Measurements from ENCODE around the gene MSANTD2.

MSANTD2 gene

GRCh38 chr11:124717786-124718651 lies 82.2 kb downstream of the MSANTD2 start:
- TF ChIP-seq CTCF (IDR thresholded peaks at IDR 0.05; ENCODE audit: insufficient read depth, low read depth, low read length, missing control alignments) = no peak
- DNase-seq (ENCODE audit: low read depth) = no peak
- peak overlapping the region; percentile 22 for H3K4me3 ChIP-seq (ENCODE audit: low read depth, low read length)

GRCh38 chr11:124717421-124717785 lies 82.8 kb downstream of the MSANTD2 start:
- DNase-seq (ENCODE audit: low read depth) = peak; percentile 37
- H3K4me3 ChIP-seq (ENCODE audit: low read depth, low read length) = no peak overlapping the region
- TF ChIP-seq CTCF (IDR thresholded peaks at IDR 0.05; ENCODE audit: insufficient read depth, low read depth, low read length, missing control alignments) = no peak

- no peak for TF ChIP-seq CTCF (IDR thresholded peaks at IDR 0.05; ENCODE audit: insufficient read depth, low read depth, low read length, missing control alignments)
- no peak overlapping the region for H3K4me3 ChIP-seq (ENCODE audit: low read depth, low read length)
- no peak for DNase-seq (ENCODE audit: low read depth)
Measured at GRCh38 chr11:124716591-124716990, 83.6 kb downstream of the MSANTD2 start.
